Islet precursor cell (in vitro differentiated cells): ENCODE data around the gene IGLON5.
A peak's percentile ranks its signal among the peaks of the same experiment; 100 is the strongest.

Experiments
- DNase-seq: peaks from one replicate; pipeline ENCODE4 v3.0.0-alpha.2; 2018

IGLON5 gene

GRCh38 chr19:51311351-51312257 is at the start of gene IGLON5:
Gene IGLON5 (plus strand): TSS chr19:51311644. CDS start chr19:51311848, 204 bp downstream.
- peak; percentile 81 for DNase-seq

GRCh38 chr19:51263808-51264207 is 47.6 kb upstream of the IGLON5 start:
- no peak for DNase-seq

- no peak for DNase-seq
These were observed 40.4 kb upstream of the IGLON5 start for GRCh38 chr19:51271067-51271466.

- DNase-seq, result no peak
These were observed 39.1 kb upstream of the IGLON5 start for GRCh38 chr19:51272183-51272810.

GRCh38 chr19:51274049-51274770 is 37.2 kb upstream of the IGLON5 start:
- DNase-seq, result no peak

GRCh38 chr19:51277112-51277511 is 34.3 kb upstream of the IGLON5 start:
- DNase-seq, result no peak

- DNase-seq, result no peak
These were observed 29.1 kb upstream of the IGLON5 start for GRCh38 chr19:51282335-51282734.

GRCh38 chr19:51285682-51286081 is 25.8 kb upstream of the IGLON5 start:
- no peak for DNase-seq

- no peak for DNase-seq
These were observed 21.8 kb upstream of the IGLON5 start for GRCh38 chr19:51289635-51290034.

GRCh38 chr19:51292971-51293370 is 18.5 kb upstream of the IGLON5 start:
- no peak for DNase-seq

- DNase-seq, result no peak
These were observed 17.8 kb upstream of the IGLON5 start for GRCh38 chr19:51293571-51294210.

GRCh38 chr19:51294211-51294976 is 17.1 kb upstream of the IGLON5 start:
- DNase-seq, result no peak

- DNase-seq, result no peak
These were observed 16.5 kb upstream of the IGLON5 start for GRCh38 chr19:51294977-51295375.

- no peak for DNase-seq
These were observed 15.9 kb upstream of the IGLON5 start for GRCh38 chr19:51295382-51296126.

GRCh38 chr19:51296336-51297093 is 14.9 kb upstream of the IGLON5 start:
- no peak for DNase-seq

- no peak for DNase-seq
These were observed 14.0 kb upstream of the IGLON5 start for GRCh38 chr19:51297406-51297805.

GRCh38 chr19:51301266-51301665 is 10.2 kb upstream of the IGLON5 start:
- DNase-seq, result peak; percentile 22

- DNase-seq, result no peak
These were observed 6.0 kb upstream of the IGLON5 start for GRCh38 chr19:51305479-51305878.

- DNase-seq, result no peak
These were observed 5.2 kb downstream of the IGLON5 start for GRCh38 chr19:51316688-51317087.

- no peak for DNase-seq
These were observed 5.9 kb downstream of the IGLON5 start for GRCh38 chr19:51317376-51317775.

- DNase-seq, result no peak
These were observed 6.5 kb downstream of the IGLON5 start for GRCh38 chr19:51317968-51318367.
